Smooth muscle cell (in vitro differentiated cells): ENCODE results near the gene WIPF2. TPM values are rescaled to one million over a fixed set of nuclear protein-coding genes. Genes with fewer than 3 reads are reported as not detected.
"Not testable (repeated sequence)": the region's sequence is repeated elsewhere in the genome, so short reads cannot be mapped to it uniquely, and the experiment has no call there.

Experiments used
- DNase-seq: peaks from one replicate; lab custom pipeline; 2025; ENCODE audit not compliant: unreplicated experiment; lab: John Stamatoyannopoulos, UW
- H2AFZ ChIP-seq: fragments of 200-600 bp; sonication (generic); 2 replicates; pipeline ENCODE4 v1.6.0; 2016; ENCODE audit warnings: antibody characterized with exemption, low read depth, mild to moderate bottlenecking
- H3F3A ChIP-seq: fragments of 200-600 bp; sonication (generic); 2 replicates; pipeline ENCODE4 v1.6.0; 2017; ENCODE audit warnings: antibody characterized with exemption, low read depth
- H3K27ac ChIP-seq: fragments of 200-600 bp; sonication (generic); 2 replicates; pipeline ENCODE4 v1.5.1; 2016; ENCODE audit warnings: low read depth, mild to moderate bottlenecking
- H3K27me3 ChIP-seq: fragments of 200-600 bp; sonication (generic); 2 replicates; pipeline ENCODE4 v1.6.1; 2016; ENCODE audit warnings: low read depth, mild to moderate bottlenecking
- H3K36me3 ChIP-seq: fragments of 200-600 bp; sonication (generic); 2 replicates; pipeline ENCODE4 v1.5.1; 2016; ENCODE audit warnings: low read depth
- H3K4me1 ChIP-seq: fragments of 200-600 bp; sonication (generic); 2 replicates; pipeline ENCODE4 v1.5.1; 2016; ENCODE audit warnings: low read depth
- H3K4me2 ChIP-seq: fragments of 200-600 bp; sonication (generic); 2 replicates; pipeline ENCODE4 v1.6.0; 2016; ENCODE audit warnings: mild to moderate bottlenecking
- H3K4me3 ChIP-seq: fragments of 200-600 bp; sonication (generic); 2 replicates; pipeline ENCODE4 v1.5.1; 2016; ENCODE audit warnings: mild to moderate bottlenecking
- H3K79me2 ChIP-seq: fragments of 200-600 bp; sonication (generic); 2 replicates; pipeline ENCODE4 v1.6.0; 2016; ENCODE audit warnings: low read depth, mild to moderate bottlenecking
- H3K9ac ChIP-seq: fragments of 200-600 bp; sonication (generic); 2 replicates; pipeline ENCODE4 v1.6.0; 2016; ENCODE audit warnings: low read depth
- H3K9me3 ChIP-seq: fragments of 200-600 bp; sonication (generic); replicated peaks from 2 replicates; pipeline ENCODE4 v1.5.1; 2016; ENCODE audit warnings: low read depth
- H4K20me1 ChIP-seq: fragments of 200-600 bp; sonication (generic); 2 replicates; pipeline ENCODE4 v1.6.0; 2016; ENCODE audit warnings: low read depth
- WGBS: methylation state at CpG from one replicate; pipeline ENCODE4 v1.1.7; 2016; ENCODE audit warnings: low lambda C conversion rate; 5-methylcytosine and 5-hydroxymethylcytosine counted together
- polyA plus RNA-seq: library from polyadenylated mRNA; unstranded; fragments of >200 nt; fragmentation: Nextera tagmentation; extraction: Ambion mirVana; gene quantifications from 2 replicates; pipeline ENCODE4 v1.2.1, GENCODE V29; 2016
- total RNA-seq: library from RNA; depleted of rRNA; stranded (reverse); fragments of >200 nt; gene quantifications from 2 replicates; pipeline ENCODE4 v1.2.3, GENCODE V29; 2014
- TF ChIP-seq, protein P1 (sequence below): fragments of 200-600 bp; sonication (generic); IDR thresholded peaks from 2 replicates; pipeline ENCODE4 v1.5.1; 2017; ENCODE audit warnings: borderline replicate concordance, mild to moderate bottlenecking, antibody characterized with exemption; ENCODE audit not compliant: insufficient read depth, poor library complexity, severe bottlenecking

WIPF2 gene
- total and polyA plus RNA-seq, 2 experiments from 2014 or later, result 6.7 to 13.9 TPM

DNA sequence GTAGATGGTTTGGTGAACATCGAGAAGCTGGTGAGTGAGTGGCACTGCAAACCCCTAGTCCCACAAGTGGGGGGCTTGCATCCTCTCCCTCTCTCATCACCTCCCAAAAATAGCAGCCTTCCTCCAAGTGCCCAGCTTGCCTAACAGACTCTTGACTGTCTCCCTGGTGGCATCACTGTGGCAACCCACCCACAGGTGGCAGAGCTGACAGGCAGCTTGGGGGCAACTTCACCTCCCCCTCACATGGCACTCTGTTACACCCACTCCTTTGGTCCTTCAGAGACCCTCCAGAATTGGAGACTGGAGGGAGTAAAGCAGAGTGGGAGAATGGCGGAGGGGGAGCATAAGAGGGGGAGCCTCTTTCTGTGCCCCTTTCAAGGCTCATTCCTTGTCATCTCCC, 26.1 kb upstream of the WIPF2 start:
- Histone ChIP-seq H3K4me1 (peaks cover 5% of the 10 kb centered on the region), H3K79me2 (no peaks in the 10 kb centered on the region), H3K9me3 (no peaks in the 10 kb centered on the region), H3F3A (peaks cover 4% of the 10 kb centered on the region), H4K20me1 (no peaks in the 10 kb centered on the region), H3K4me2 (no peak overlapping the region), H3K9ac (no peak overlapping the region), H3K27me3 (no peaks in the 10 kb centered on the region), H3K36me3 (no peaks in the 10 kb centered on the region), H3K27ac (no peak overlapping the region), H2AFZ (no peak overlapping the region), H3K4me3 (no peak overlapping the region)
- no peak for DNase-seq
- TF ChIP-seq, protein P1, sequence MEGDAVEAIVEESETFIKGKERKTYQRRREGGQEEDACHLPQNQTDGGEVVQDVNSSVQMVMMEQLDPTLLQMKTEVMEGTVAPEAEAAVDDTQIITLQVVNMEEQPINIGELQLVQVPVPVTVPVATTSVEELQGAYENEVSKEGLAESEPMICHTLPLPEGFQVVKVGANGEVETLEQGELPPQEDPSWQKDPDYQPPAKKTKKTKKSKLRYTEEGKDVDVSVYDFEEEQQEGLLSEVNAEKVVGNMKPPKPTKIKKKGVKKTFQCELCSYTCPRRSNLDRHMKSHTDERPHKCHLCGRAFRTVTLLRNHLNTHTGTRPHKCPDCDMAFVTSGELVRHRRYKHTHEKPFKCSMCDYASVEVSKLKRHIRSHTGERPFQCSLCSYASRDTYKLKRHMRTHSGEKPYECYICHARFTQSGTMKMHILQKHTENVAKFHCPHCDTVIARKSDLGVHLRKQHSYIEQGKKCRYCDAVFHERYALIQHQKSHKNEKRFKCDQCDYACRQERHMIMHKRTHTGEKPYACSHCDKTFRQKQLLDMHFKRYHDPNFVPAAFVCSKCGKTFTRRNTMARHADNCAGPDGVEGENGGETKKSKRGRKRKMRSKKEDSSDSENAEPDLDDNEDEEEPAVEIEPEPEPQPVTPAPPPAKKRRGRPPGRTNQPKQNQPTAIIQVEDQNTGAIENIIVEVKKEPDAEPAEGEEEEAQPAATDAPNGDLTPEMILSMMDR, result no peak
- WGBS, result 100% methylated on average over 2 of the region's 2 CpGs

DNA sequence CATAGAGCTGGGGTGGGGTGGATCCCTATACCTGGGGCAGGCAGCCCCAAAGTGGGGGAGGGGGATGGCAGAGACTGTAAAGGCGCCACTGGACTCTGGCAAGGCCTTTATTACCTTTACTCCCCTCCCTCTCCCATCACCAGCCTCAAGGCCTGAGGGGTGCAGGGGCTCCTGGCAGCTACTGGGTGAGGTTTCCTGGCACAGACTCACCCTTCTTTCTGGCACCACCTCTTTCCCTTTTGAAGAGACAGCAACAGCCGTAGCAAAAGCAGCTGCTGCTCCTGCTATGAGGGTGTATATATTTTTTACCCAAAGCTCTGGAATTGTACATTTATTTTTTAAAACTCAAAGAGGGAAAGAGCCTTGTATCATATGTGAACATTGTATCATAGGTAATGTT, 24.3 kb upstream of the WIPF2 start:
- Histone ChIP-seq H4K20me1 (no peaks in the 10 kb centered on the region), H3K4me1 (peaks cover 5% of the 10 kb centered on the region), H3K4me2 (no peak overlapping the region), H2AFZ (no peak overlapping the region), H3K4me3 (no peak overlapping the region), H3K9me3 (no peaks in the 10 kb centered on the region), H3K27ac (no peak overlapping the region), H3K79me2 (no peaks in the 10 kb centered on the region), H3K9ac (no peak overlapping the region), H3K36me3 (no peaks in the 10 kb centered on the region), H3F3A (peaks cover 4% of the 10 kb centered on the region), H3K27me3 (no peaks in the 10 kb centered on the region)
- TF ChIP-seq, protein P1, result no peak
- 74% methylated on average over 2 of the region's 2 CpGs for WGBS
- DNase-seq, result no peak

DNA sequence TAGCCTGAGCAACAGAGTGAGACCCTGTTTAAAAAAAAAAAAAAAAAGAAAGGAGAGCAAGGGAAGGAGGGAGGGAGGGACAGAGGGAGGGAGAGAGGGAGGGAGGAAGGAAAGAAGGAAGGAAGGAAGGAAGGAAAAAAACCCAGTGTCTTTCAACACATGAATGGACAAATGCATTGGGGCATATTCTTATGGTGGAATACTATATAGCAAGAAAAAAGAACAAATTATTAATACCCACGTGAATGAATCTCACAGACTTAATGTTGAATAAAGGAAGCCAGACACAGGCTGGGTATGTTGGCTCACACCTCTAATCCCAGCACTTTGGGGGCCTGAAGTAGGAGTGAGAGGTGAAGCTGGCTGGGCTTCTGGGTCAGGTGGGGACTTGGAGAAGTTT, 21.6 kb upstream of the WIPF2 start:
- H3K4me3 ChIP-seq, result no peak overlapping the region
- no peaks in the 10 kb centered on the region for H3K36me3 ChIP-seq
- TF ChIP-seq, protein P1, result no peak
- no peak overlapping the region for H3K9ac ChIP-seq
- 85% methylated on average over 1 of the region's 1 CpG for WGBS
- H3K4me2 ChIP-seq, result no peak overlapping the region
- H3K27ac ChIP-seq, result no peak overlapping the region
- no peaks in the 10 kb centered on the region for H3K9me3 ChIP-seq
- no peaks in the 10 kb centered on the region for H3K27me3 ChIP-seq
- no peaks in the 10 kb centered on the region for H3F3A ChIP-seq
- no peaks in the 10 kb centered on the region for H4K20me1 ChIP-seq
- H3K79me2 ChIP-seq, result no peaks in the 10 kb centered on the region
- H2AFZ ChIP-seq, result no peak overlapping the region
- DNase-seq, result no peak
- no peaks in the 10 kb centered on the region for H3K4me1 ChIP-seq

DNA sequence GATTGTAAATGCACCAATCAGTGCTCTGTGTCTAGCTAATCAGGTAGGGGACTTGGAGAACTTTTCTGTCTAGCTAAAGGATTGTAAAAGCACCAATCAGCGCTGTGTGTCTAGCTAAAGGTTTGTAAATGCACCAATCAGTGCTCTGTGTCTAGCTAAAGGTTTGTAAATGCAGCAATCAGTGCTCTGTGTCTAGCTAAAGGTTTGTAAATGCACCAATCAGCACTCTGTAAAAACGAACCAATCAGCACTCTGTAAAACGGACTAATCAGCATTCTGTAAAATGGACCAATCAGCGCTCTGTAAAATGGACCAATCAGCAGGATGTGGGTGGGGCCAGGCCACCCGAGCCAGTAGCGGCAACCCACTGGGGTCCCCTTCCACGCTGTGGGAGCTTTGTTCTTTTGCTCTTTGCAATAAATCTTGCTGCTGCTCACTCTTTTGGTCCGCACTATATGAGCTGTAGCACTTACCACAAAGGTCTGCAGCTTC, 21.1 kb upstream of the WIPF2 start:
- WGBS, result 87% methylated on average over 8 of the region's 8 CpGs

More for the DNA sequence above, 21.1 kb upstream of the WIPF2 start:
- not testable (repeated sequence) for H3K4me1 ChIP-seq, H3K27ac ChIP-seq, H3K4me3 ChIP-seq, H4K20me1 ChIP-seq, H3K36me3 ChIP-seq, H2AFZ ChIP-seq, H3F3A ChIP-seq, H3K9me3 ChIP-seq, H3K4me2 ChIP-seq, DNase-seq, H3K9ac ChIP-seq, H3K27me3 ChIP-seq, H3K79me2 ChIP-seq
